ENCODE results near the gene TMEM39A. TPM values are rescaled to one million over a fixed set of nuclear protein-coding genes. Genes with fewer than 3 reads are reported as not detected.

TMEM39A gene
- total and polyA plus RNA-seq, 2 donors (not counting 3 experiments of a cell fraction or from before 2014, with no cell fraction given) = 44.6 to 56.0 TPM

DNA sequence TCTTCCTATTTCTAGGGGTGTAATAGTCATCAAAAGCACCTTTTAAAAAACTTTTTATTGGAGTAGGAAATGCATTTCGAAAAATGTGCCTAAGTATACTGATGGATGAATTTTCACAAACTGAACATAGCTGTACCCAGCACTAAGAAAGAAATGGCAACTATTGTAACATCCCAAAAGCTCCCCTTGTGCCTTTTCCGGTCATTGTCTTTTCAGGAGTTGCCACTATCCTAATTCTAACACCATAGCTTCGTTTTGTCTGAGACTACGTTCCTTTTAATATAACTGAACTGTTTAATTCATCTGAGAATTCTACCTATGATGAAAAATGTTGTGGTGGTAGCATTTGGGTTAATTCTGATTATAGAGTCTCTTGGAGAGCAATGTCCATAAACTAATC lies 36.9 kb upstream of the TMEM39A start:
- DNase-seq (ENCODE audit: low read depth, low spot score) (peak; percentile 7), FAIRE-seq (no peak)
- no peak for TF ChIP-seq POLR2AphosphoS5 (IDR thresholded peaks at IDR 0.05; ENCODE audit: insufficient read depth, low read depth, low read length)
- CTCF ChIA-PET = interaction anchor here (1.4 to 1.6 kb wide), 2 partner anchors 59 to 175 kb away, joined by 3 to 4 read pairs; partner anchors contain the start of gene CD80
- Histone ChIP-seq H4K20me1 (replicated peaks; ENCODE audit: control insufficient read depth, extremely low read depth, insufficient read depth, low read length) (no peaks in the 10 kb centered on the region), H3K4me2 (ENCODE audit: insufficient read depth, low read length) (peak overlapping the region; percentile 67), H3K36me3 (ENCODE audit: control insufficient read depth in 2 of 2, extremely low read depth in 1 of 2, insufficient read depth in 2 of 2, low read length in 2 of 2) (peaks cover 0 to 8% of the 10 kb centered on the region in 2 experiments), H3K4me3 (replicated peaks in 1 of 3; ENCODE audit: insufficient read depth in 1 of 3, low read depth in 1 of 3, low read length in 3 of 3) (peak overlapping the region in 1 of 3 experiments; percentile 83), H3K79me2 (ENCODE audit: control insufficient read depth, insufficient read depth, low read length) (peaks cover 15% of the 10 kb centered on the region), H3K9me3 (replicated peaks; ENCODE audit: control insufficient read depth, insufficient read depth, low read length) (no peaks in the 10 kb centered on the region), H2AFZ (ENCODE audit: low read depth, low read length) (no peak overlapping the region), H3K4me1 (ENCODE audit: control insufficient read depth, extremely low read depth, insufficient read depth, low read length) (peaks cover 26% of the 10 kb centered on the region), H3K9me1 (replicated peaks; ENCODE audit: control insufficient read depth, extremely low read depth, insufficient read depth, low read length) (no peaks in the 10 kb centered on the region), H3K27ac (ENCODE audit: insufficient read depth, low read depth, low read length) (peak overlapping the region; percentile 3), H3K27me3 (ENCODE audit: control insufficient read depth in 2 of 2, insufficient read depth in 2 of 2, low read length in 2 of 2) (no peaks in the 10 kb centered on the region), H3K9ac (replicated peaks; ENCODE audit: extremely low read depth, insufficient read depth, low read length) (no peak overlapping the region)
- POLR2A ChIA-PET = no interaction called here
- intact Hi-C loops (cut with micrococcal nuclease) = no loop called here
- no TSS peak for BruUV-seq (replicated peaks)
- dilution Hi-C loops (cut with MboI; ENCODE audit: extremely low pct_ligation_motif_present, low sequenced_read_pairs) = no loop called here

DNA sequence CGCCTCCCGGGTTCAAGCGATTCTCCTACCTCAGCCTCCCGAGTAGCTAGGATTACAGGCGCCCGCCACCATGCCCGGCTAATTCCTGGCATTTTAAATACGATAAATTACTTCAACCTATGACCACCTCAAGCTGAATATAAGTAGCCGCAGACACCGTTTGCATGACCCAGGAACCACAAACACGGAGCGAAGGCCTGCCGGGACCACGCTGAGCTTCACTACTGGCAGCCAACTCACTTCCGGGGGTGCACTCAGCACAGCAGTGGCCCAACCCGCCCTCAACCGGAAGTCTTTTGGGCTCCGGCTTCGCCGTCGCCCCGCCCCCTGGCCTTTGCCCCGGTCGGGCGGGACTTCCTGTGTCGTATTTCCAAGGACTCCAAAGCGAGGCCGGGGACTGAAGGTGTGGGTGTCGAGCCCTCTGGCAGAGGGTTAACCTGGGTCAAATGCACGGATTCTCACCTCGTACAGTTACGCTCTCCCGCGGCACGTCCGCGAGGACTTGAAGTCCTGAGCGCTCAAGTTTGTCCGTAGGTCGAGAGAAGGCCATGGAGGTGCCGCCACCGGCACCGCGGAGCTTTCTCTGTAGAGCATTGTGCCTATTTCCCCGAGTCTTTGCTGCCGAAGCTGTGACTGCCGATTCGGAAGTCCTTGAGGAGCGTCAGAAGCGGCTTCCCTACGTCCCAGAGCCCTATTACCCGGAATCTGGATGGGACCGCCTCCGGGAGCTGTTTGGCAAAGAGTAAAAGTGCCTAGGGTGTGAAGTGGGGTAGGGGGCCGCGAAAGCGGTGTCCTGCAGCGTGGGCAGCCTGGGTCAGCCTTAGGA lies 35.0 kb upstream of the TMEM39A start, which contains the start of gene TIMMDC1:
TIMMDC1 (plus strand) TSS at position 362 of the 826 bp plus-strand sequence; CDS start at position 549, 187 bp downstream.
- CTCF ChIA-PET = interaction anchor here (0.6 to 1.5 kb wide), 8 partner anchors 10 to 932 kb away, joined by 3 to 5 read pairs (median 3); no protein-coding TSS in a partner anchor
- dilution Hi-C loops (cut with MboI; ENCODE audit: extremely low pct_ligation_motif_present, low sequenced_read_pairs) (no loop called here), intact Hi-C loops (cut with micrococcal nuclease) (loop anchor here (1.0 to 2.0 kb wide), 4 partner anchors 29 to 220 kb away; partner anchors contain the start of genes COX17 and TMEM39A)
- peak; percentile 92 for FAIRE-seq
- TF ChIP-seq, protein P1, sequence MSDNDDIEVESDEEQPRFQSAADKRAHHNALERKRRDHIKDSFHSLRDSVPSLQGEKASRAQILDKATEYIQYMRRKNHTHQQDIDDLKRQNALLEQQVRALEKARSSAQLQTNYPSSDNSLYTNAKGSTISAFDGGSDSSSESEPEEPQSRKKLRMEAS (IDR thresholded peaks at IDR 0.05; ENCODE audit: insufficient read depth, insufficient read length) = peak; percentile 65
- TF ChIP-seq, protein P2, sequence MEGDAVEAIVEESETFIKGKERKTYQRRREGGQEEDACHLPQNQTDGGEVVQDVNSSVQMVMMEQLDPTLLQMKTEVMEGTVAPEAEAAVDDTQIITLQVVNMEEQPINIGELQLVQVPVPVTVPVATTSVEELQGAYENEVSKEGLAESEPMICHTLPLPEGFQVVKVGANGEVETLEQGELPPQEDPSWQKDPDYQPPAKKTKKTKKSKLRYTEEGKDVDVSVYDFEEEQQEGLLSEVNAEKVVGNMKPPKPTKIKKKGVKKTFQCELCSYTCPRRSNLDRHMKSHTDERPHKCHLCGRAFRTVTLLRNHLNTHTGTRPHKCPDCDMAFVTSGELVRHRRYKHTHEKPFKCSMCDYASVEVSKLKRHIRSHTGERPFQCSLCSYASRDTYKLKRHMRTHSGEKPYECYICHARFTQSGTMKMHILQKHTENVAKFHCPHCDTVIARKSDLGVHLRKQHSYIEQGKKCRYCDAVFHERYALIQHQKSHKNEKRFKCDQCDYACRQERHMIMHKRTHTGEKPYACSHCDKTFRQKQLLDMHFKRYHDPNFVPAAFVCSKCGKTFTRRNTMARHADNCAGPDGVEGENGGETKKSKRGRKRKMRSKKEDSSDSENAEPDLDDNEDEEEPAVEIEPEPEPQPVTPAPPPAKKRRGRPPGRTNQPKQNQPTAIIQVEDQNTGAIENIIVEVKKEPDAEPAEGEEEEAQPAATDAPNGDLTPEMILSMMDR (IDR thresholded peaks at IDR 0.05; ENCODE audit: extremely low read depth in 1 of 2, insufficient read depth in 1 of 2, low read depth in 1 of 2, low read length in 2 of 2) = no peak
- TF ChIP-seq POLR2A (IDR thresholded peaks at IDR 0.05; ENCODE audit: low read depth, low read length) = peak; percentile 86
- TF ChIP-seq FOS (IDR thresholded peaks at IDR 0.05; ENCODE audit: borderline replicate concordance, insufficient read depth, low read length) = no peak
- TF ChIP-seq POLR2AphosphoS5 (IDR thresholded peaks at IDR 0.05; ENCODE audit: insufficient read depth, low read depth, low read length) = peak; percentile 90
- peak; percentile 49 for TF ChIP-seq MYC (IDR thresholded peaks at IDR 0.05; ENCODE audit: low read depth, low read length)
- TF ChIP-seq EZH2 (IDR thresholded peaks at IDR 0.05; ENCODE audit: borderline replicate concordance, low read depth, low read length, severe bottlenecking) = no peak
- no peak for TF ChIP-seq GATA2 (IDR thresholded peaks at IDR 0.05; ENCODE audit: insufficient read depth, insufficient read length, low read depth, low read length)
- TF ChIP-seq JUN (IDR thresholded peaks at IDR 0.05; ENCODE audit: borderline replicate concordance, insufficient read depth, insufficient read length, low read depth) = peak; percentile 2
- Histone ChIP-seq H3K4me2 (ENCODE audit: insufficient read depth, low read length) (peak within 1 kb of the TSS; percentile 80), H3K9me1 (replicated peaks; ENCODE audit: control insufficient read depth, extremely low read depth, insufficient read depth, low read length) (no peaks in the 10 kb centered on the region), H3K4me3 (replicated peaks in 1 of 3; ENCODE audit: insufficient read depth in 1 of 3, low read depth in 1 of 3, low read length in 3 of 3) (peak within 1 kb of the TSS; percentile 82 to 85 (median 83)), H3K9me3 (replicated peaks; ENCODE audit: control insufficient read depth, insufficient read depth, low read length) (no peaks in the 10 kb centered on the region), H4K20me1 (replicated peaks; ENCODE audit: control insufficient read depth, extremely low read depth, insufficient read depth, low read length) (no peaks in the 10 kb centered on the region), H3K9ac (replicated peaks; ENCODE audit: extremely low read depth, insufficient read depth, low read length) (peak within 1 kb of the TSS; percentile 83), H3K36me3 (ENCODE audit: control insufficient read depth in 2 of 2, extremely low read depth in 1 of 2, insufficient read depth in 2 of 2, low read length in 2 of 2) (peaks cover 0 to under 1% of the 10 kb centered on the region in 2 experiments), H3K27ac (ENCODE audit: insufficient read depth, low read depth, low read length) (peak within 1 kb of the TSS; percentile 80), H2AFZ (ENCODE audit: low read depth, low read length) (peak within 1 kb of the TSS; percentile 78), H3K27me3 (ENCODE audit: control insufficient read depth in 2 of 2, insufficient read depth in 2 of 2, low read length in 2 of 2) (no peaks in the 10 kb centered on the region), H3K4me1 (ENCODE audit: control insufficient read depth, extremely low read depth, insufficient read depth, low read length) (peaks cover 26% of the 10 kb centered on the region), H3K79me2 (ENCODE audit: control insufficient read depth, insufficient read depth, low read length) (peaks cover 15% of the 10 kb centered on the region)
- TSS peak; percentile 75 for BruUV-seq (replicated peaks)
- POLR2A ChIA-PET = interaction anchor here (0.7 to 2.1 kb wide), 3 partner anchors 28 to 36 kb away, joined by 3 to 11 read pairs (median 3); partner anchors contain the start of gene TMEM39A
- peak; percentile 97 for DNase-seq (ENCODE audit: low read depth, low spot score)

Data from endothelial cell of umbilical vein (primary cell).